Endodermal cell (in vitro differentiated cells): ENCODE measurements around the gene BBS7. TPM values are rescaled to one million over a fixed set of nuclear protein-coding genes. Genes with fewer than 3 reads are reported as not detected.

ENCODE experiments used
- DNase-seq: peaks from one replicate; pipeline ENCODE4 v3.0.0-alpha.2; 2017
- H3K27ac ChIP-seq: 2 replicates; pipeline ENCODE4 v1.5.1; 2013; ENCODE audit warnings: mild to moderate bottlenecking, low read depth, low read length, moderate library complexity
- H3K27me3 ChIP-seq: 2 replicates; pipeline ENCODE4 v1.6.1; 2013; ENCODE audit warnings: mild to moderate bottlenecking, low read length, moderate library complexity; ENCODE audit not compliant: insufficient read depth, control insufficient read depth, poor library complexity, severe bottlenecking
- H3K36me3 ChIP-seq: 2 replicates; pipeline ENCODE4 v1.7.0; 2013; ENCODE audit warnings: mild to moderate bottlenecking, low read length, moderate library complexity; ENCODE audit not compliant: control insufficient read depth, insufficient read depth
- H3K4me1 ChIP-seq: one replicate; pipeline ENCODE4 v1.7.0; 2013; ENCODE audit warnings: low read length; ENCODE audit not compliant: control insufficient read depth, insufficient read depth
- H3K4me3 ChIP-seq: 2 replicates; pipeline ENCODE4 v1.5.1; 2013; ENCODE audit warnings: mild to moderate bottlenecking, low read length, moderate library complexity
- H3K9ac ChIP-seq: 2 replicates; pipeline ENCODE4 v1.6.1; 2013; ENCODE audit warnings: mild to moderate bottlenecking, low read length, moderate library complexity; ENCODE audit not compliant: poor library complexity, severe bottlenecking; ENCODE audit errors: extremely low read depth
- H3K9me3 ChIP-seq: 2 replicates; pipeline ENCODE4 v1.6.1; 2013; ENCODE audit warnings: mild to moderate bottlenecking, low read length, moderate library complexity; ENCODE audit not compliant: control insufficient read depth
- H3K27ac Mint-ChIP-seq: 2 replicates; pipeline ENCODE4 v1.8.0; 2020; ENCODE audit warnings: mixed read lengths
- H3K27me3 Mint-ChIP-seq: 2 replicates; pipeline ENCODE4 v1.8.0; 2021; ENCODE audit warnings: mild to moderate bottlenecking, mixed read lengths; ENCODE audit not compliant: insufficient read depth
- H3K36me3 Mint-ChIP-seq: 2 replicates; pipeline ENCODE4 v1.8.0; 2020; ENCODE audit warnings: low read depth, mixed read lengths
- H3K4me1 Mint-ChIP-seq: 2 replicates; pipeline ENCODE4 v1.8.0; 2020; ENCODE audit warnings: mixed read lengths
- H3K4me3 Mint-ChIP-seq: 2 replicates; pipeline ENCODE4 v1.8.0; 2020; ENCODE audit warnings: mild to moderate bottlenecking, moderate library complexity, mixed read lengths
- H3K9me3 Mint-ChIP-seq: 2 replicates; pipeline ENCODE4 v1.8.0; 2020; ENCODE audit warnings: mild to moderate bottlenecking, mixed read lengths
- WGBS, 2 experiments: methylation state at CpG; one replicate each; pipeline versions ENCODE4 v1.1.5 to v1.1.7; 2013; ENCODE audit warnings: missing lambda C conversion rate in 2 of 2, mixed read lengths in 1 of 2; ENCODE audit not compliant: insufficient coverage in 1 of 2, insufficient read length in 1 of 2; 5-methylcytosine and 5-hydroxymethylcytosine counted together
- total RNA-seq, 2 donors: library from RNA; stranded (reverse); fragmentation: NEBNext Ultra II Directional in 1 of 2; extraction: Animal tissue kit (Norgen Biotek cat#: 25700) in 1 of 2; gene quantifications; 2 replicates in 1 of 2; 3 replicates in 1 of 2; pipeline ENCODE4 v1.2.1, GENCODE V29; 2021
- TF ChIP-seq, protein P1 (sequence below): fragments of 200-600 bp; sonication (generic); conservative IDR thresholded peaks from 2 replicates; pipeline ENCODE4 v1.5.0; 2021; ENCODE audit warnings: antibody characterized with exemption, mild to moderate bottlenecking

BBS7 gene
- total RNA-seq, 2 donors from 2014 or later: 25.0 to 31.7 TPM

DNA sequence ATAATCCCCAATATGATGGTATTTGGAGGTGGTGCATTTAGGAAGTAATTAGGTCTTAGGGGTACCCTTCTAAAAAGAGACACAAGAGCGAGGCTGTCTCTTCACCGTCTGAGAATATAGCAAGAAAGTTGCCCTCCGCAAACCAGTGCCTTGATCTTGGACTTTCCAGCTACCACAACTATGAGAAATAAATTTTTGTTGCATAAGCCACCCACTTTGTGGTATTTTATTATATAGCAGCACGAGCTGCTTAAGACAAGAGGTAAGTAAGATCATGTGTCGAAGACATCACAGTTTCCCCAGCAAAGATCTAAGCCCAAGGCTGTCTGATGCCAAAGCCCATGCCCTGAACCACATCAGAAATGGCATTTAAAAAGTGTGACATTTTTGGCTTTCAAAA lies 78.8 kb downstream of the BBS7 start:
- Mint-ChIP-seq H3K27ac (no peak overlapping the region), H3K36me3 (no peaks in the 10 kb centered on the region), H3K9me3 (no peaks in the 10 kb centered on the region), H3K4me1 (peaks cover 10% of the 10 kb centered on the region), H3K27me3 (peaks cover 7% of the 10 kb centered on the region), H3K4me3 (no peak overlapping the region)
- Histone ChIP-seq H3K9me3 (no peaks in the 10 kb centered on the region), H3K9ac (no peak overlapping the region), H3K27ac (no peak overlapping the region), H3K4me3 (no peak overlapping the region), H3K27me3 (no peaks in the 10 kb centered on the region), H3K36me3 (no peaks in the 10 kb centered on the region), H3K4me1 (no peaks in the 10 kb centered on the region)
- TF ChIP-seq, protein P1, sequence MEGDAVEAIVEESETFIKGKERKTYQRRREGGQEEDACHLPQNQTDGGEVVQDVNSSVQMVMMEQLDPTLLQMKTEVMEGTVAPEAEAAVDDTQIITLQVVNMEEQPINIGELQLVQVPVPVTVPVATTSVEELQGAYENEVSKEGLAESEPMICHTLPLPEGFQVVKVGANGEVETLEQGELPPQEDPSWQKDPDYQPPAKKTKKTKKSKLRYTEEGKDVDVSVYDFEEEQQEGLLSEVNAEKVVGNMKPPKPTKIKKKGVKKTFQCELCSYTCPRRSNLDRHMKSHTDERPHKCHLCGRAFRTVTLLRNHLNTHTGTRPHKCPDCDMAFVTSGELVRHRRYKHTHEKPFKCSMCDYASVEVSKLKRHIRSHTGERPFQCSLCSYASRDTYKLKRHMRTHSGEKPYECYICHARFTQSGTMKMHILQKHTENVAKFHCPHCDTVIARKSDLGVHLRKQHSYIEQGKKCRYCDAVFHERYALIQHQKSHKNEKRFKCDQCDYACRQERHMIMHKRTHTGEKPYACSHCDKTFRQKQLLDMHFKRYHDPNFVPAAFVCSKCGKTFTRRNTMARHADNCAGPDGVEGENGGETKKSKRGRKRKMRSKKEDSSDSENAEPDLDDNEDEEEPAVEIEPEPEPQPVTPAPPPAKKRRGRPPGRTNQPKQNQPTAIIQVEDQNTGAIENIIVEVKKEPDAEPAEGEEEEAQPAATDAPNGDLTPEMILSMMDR: no peak
- 92 to 95% methylated on average over 2 to 5 of the region's 5 CpGs for WGBS, 2 experiments
- DNase-seq: no peak

DNA sequence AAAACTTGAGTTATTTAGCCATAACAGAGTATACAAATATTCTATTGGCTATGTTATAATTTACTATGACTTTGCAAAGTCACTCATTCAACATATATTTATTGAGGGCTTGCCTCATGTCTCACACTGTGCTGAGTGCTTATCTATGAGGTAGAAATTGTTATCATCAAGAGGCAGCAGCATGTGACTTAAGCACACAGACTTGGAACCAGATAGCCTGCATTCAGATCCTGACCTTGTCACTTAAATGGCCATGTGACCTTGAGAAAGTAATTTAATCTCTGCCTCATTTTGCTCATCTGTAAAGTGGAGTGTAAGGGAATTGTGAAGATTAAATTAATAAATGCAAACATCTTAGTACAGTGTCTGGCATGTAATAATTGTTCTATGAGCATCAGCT lies 79.3 kb downstream of the BBS7 start:
- H3K27me3 Mint-ChIP-seq: peaks cover 7% of the 10 kb centered on the region
- Histone ChIP-seq H3K27ac (no peak overlapping the region), H3K36me3 (no peaks in the 10 kb centered on the region), H3K9ac (no peak overlapping the region), H3K9me3 (no peaks in the 10 kb centered on the region), H3K4me1 (no peaks in the 10 kb centered on the region), H3K4me3 (no peak overlapping the region), H3K27me3 (no peaks in the 10 kb centered on the region)
- peaks cover 10% of the 10 kb centered on the region for H3K4me1 Mint-ChIP-seq
- H3K36me3 Mint-ChIP-seq: no peaks in the 10 kb centered on the region
- no peak overlapping the region for H3K27ac Mint-ChIP-seq
- no peaks in the 10 kb centered on the region for H3K9me3 Mint-ChIP-seq
- DNase-seq: no peak
- no peak overlapping the region for H3K4me3 Mint-ChIP-seq
- TF ChIP-seq, protein P1: no peak

DNA sequence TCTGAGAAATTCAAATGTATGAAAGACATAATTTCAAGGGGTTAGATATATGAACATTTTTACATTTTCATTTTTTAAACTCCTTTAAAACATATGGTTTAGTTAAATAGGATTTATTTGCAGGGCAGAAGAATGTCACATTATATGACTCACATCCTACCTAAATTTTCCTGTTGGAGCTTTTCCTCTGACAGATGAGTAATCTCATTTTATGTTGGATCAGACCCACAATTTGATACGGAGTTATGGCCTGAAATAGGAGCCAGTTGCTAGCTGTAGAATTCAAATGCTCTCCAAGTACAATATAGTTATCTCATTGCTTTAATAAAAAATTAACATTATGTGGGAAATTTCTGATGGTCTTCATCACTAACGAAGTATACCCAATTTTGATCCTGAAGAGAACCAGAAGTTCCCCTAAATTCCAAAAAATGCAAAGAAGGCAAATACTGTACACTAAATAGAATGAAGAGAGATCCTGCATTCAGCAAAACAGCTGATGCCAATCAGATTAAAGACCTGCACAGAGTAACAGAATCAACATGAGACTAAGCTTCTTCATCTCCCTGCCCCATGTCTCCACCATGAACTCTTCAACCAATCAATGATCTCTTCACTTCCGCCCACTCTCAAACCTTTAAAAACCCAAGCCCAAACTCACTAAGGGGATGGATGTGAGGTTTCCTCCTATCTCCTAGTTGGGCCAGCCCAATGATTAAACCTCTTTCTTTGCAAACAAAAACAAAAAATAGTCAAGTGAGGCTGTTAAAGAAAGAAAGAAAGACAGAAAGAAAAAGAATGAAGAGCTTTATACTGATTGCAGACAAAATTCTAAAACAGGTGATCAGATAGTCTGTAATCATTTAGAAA lies 80.1 kb downstream of the BBS7 start:
- no peaks in the 10 kb centered on the region for H3K36me3 Mint-ChIP-seq
- Histone ChIP-seq H3K4me3 (no peak overlapping the region), H3K9ac (no peak overlapping the region), H3K9me3 (no peaks in the 10 kb centered on the region), H3K36me3 (no peaks in the 10 kb centered on the region), H3K27ac (no peak overlapping the region), H3K27me3 (no peaks in the 10 kb centered on the region), H3K4me1 (no peaks in the 10 kb centered on the region)
- no peak for DNase-seq
- no peaks in the 10 kb centered on the region for H3K9me3 Mint-ChIP-seq
- no peak overlapping the region for H3K27ac Mint-ChIP-seq
- TF ChIP-seq, protein P1: no peak
- WGBS, 2 experiments: 96% methylated on average over 3 of the region's 3 CpGs; no CpG with 5 or more reads in 1 of the 2 experiments
- peaks cover 10% of the 10 kb centered on the region for H3K4me1 Mint-ChIP-seq
- no peak overlapping the region for H3K4me3 Mint-ChIP-seq
- peaks cover 8% of the 10 kb centered on the region for H3K27me3 Mint-ChIP-seq
